Measurements from ENCODE around the gene HPS4. TPM values are rescaled to one million over a fixed set of nuclear protein-coding genes. Genes with fewer than 3 reads are reported as not detected.

HPS4 gene
- total RNA-seq, 1 experiment from 2014 or later = 35.4 TPM

GRCh38 chr22:26416670-26417276 is 66.8 kb downstream of the HPS4 start:
- POLR2A ChIA-PET = no interaction called here
- no peak overlapping the region for H2AFZ ChIP-seq (ENCODE audit: low read depth, low read length, poor library complexity, severe bottlenecking)

More at GRCh38 chr22:26416670-26417276, 66.8 kb downstream of the HPS4 start:
- DNase-seq (ENCODE audit: low read depth, low spot score) (no peak), ATAC-seq (peak; percentile 91)
- no peak for TF ChIP-seq SIN3A (IDR thresholded peaks at IDR 0.05; ENCODE audit: low read depth)
- TF ChIP-seq, protein P1, sequence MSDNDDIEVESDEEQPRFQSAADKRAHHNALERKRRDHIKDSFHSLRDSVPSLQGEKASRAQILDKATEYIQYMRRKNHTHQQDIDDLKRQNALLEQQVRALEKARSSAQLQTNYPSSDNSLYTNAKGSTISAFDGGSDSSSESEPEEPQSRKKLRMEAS (IDR thresholded peaks at IDR 0.05) = no peak
- no peak for TF ChIP-seq RAD21 (IDR thresholded peaks at IDR 0.05; ENCODE audit: low read depth)
- TF ChIP-seq, protein P2, sequence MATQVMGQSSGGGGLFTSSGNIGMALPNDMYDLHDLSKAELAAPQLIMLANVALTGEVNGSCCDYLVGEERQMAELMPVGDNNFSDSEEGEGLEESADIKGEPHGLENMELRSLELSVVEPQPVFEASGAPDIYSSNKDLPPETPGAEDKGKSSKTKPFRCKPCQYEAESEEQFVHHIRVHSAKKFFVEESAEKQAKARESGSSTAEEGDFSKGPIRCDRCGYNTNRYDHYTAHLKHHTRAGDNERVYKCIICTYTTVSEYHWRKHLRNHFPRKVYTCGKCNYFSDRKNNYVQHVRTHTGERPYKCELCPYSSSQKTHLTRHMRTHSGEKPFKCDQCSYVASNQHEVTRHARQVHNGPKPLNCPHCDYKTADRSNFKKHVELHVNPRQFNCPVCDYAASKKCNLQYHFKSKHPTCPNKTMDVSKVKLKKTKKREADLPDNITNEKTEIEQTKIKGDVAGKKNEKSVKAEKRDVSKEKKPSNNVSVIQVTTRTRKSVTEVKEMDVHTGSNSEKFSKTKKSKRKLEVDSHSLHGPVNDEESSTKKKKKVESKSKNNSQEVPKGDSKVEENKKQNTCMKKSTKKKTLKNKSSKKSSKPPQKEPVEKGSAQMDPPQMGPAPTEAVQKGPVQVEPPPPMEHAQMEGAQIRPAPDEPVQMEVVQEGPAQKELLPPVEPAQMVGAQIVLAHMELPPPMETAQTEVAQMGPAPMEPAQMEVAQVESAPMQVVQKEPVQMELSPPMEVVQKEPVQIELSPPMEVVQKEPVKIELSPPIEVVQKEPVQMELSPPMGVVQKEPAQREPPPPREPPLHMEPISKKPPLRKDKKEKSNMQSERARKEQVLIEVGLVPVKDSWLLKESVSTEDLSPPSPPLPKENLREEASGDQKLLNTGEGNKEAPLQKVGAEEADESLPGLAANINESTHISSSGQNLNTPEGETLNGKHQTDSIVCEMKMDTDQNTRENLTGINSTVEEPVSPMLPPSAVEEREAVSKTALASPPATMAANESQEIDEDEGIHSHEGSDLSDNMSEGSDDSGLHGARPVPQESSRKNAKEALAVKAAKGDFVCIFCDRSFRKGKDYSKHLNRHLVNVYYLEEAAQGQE (IDR thresholded peaks at IDR 0.05; ENCODE audit: low read depth) = peak; percentile 55
- no peak for TF ChIP-seq EZH2 (IDR thresholded peaks at IDR 0.05)
- TF ChIP-seq SP1 (IDR thresholded peaks at IDR 0.05; ENCODE audit: low read depth) = no peak
- no peak for TF ChIP-seq TCF7L2 (IDR thresholded peaks at IDR 0.05; ENCODE audit: borderline replicate concordance, extremely low read depth, insufficient read depth, insufficient read length)
- no peak for TF ChIP-seq ZFX (IDR thresholded peaks at IDR 0.05)
- TF ChIP-seq FOSL1 (IDR thresholded peaks at IDR 0.05; ENCODE audit: low read depth) = 0 out of 2 replicates have a peak, but pooled peaks have one; percentile 16
- Histone ChIP-seq H3K79me2 (ENCODE audit: insufficient read depth, low read length) (no peaks in the 10 kb centered on the region), H3K4me1 (ENCODE audit: control insufficient read depth in 1 of 2, insufficient read depth in 2 of 2, low read length in 2 of 2) (peaks cover 11 to 14% of the 10 kb centered on the region in 2 experiments), H3K36me3 (ENCODE audit: control insufficient read depth in 1 of 2, insufficient read depth in 2 of 2, low read length in 2 of 2) (no peaks in the 10 kb centered on the region), H3K4me2 (ENCODE audit: low read length) (peak overlapping the region; percentile 49), H3K4me3 (replicated peaks in 1 of 2; ENCODE audit: low read depth in 1 of 2, low read length in 2 of 2) (no peak overlapping the region), H3K27ac (ENCODE audit: low read depth, low read length) (no peak overlapping the region), H3K9me3 (ENCODE audit: control insufficient read depth in 1 of 2, insufficient read depth in 1 of 2, low read depth in 1 of 2, low read length in 2 of 2) (no peaks in the 10 kb centered on the region), H3K27me3 (ENCODE audit: insufficient read depth, low read length) (peaks cover 61% of the 10 kb centered on the region), H3K9me2 (ENCODE audit: insufficient read depth) (no peaks in the 10 kb centered on the region), H4K20me1 (ENCODE audit: insufficient read depth) (no peaks in the 10 kb centered on the region), H3K9ac (ENCODE audit: low read length) (no peak overlapping the region)
- RAD21 ChIA-PET (ENCODE audit: low non-redundant PET in 1 of 2, low total read pairs in 2 of 2, uncharacterized antibody in 2 of 2, unreplicated experiment in 2 of 2) = interaction anchor here in 1 of 2 experiments (0.5 kb wide), 1 partner anchor 33 kb away, joined by 4 read pairs; no protein-coding TSS in a partner anchor
- intact Hi-C loops (cut with micrococcal nuclease) = no loop called here
- no TSS peak for BruUV-seq (replicated peaks)
- CTCF ChIA-PET = no interaction called here
